K562 (cell line): ENCODE measurements around the gene PAN2. TPM values are rescaled to one million over a fixed set of nuclear protein-coding genes. Genes with fewer than 3 reads are reported as not detected.
A peak's percentile ranks its signal among the peaks of the same experiment; 100 is the strongest.

ENCODE experiments used
- DIDO1 ChIP-seq: fragments of 450-650 bp; IDR thresholded peaks from 2 replicates; pipeline ENCODE4 v1.6.1; 2016; ENCODE audit warnings: low read depth, missing biosample characterization, missing genetic modification characterization
- FOXJ2 ChIP-seq: fragments of 200-800 bp; sonication (Bioruptor generic); IDR thresholded peaks from 2 replicates; pipeline ENCODE4 v1.6.1; 2016; ENCODE audit warnings: missing genetic modification characterization, missing compliant biosample characterization
- MTA1 ChIP-seq: fragments of 450-650 bp; IDR thresholded peaks from 2 replicates; pipeline ENCODE4 v1.6.1; 2017; ENCODE audit warnings: borderline replicate concordance
- RBM22 ChIP-seq: fragments of 200-400 bp; formaldehyde crosslinking; IDR thresholded peaks from 2 replicates; pipeline ENCODE4 v1.6.1; 2018; ENCODE audit warnings: low read length, low read depth; ENCODE audit not compliant: poor library complexity, severe bottlenecking
- ZNF212 ChIP-seq: fragments of 450-650 bp; formaldehyde crosslinking; IDR thresholded peaks from 2 replicates; pipeline ENCODE4 v1.4.0; 2020; ENCODE audit warnings: mild to moderate bottlenecking
- ZNF551 ChIP-seq: fragments of 250-450 bp; sonication (Bioruptor Pico); IDR thresholded peaks from 2 replicates; pipeline ENCODE4 v1.5.0; 2021; ENCODE audit warnings: mild to moderate bottlenecking, moderate library complexity
- ZNF639 ChIP-seq, 2 experiments: fragments of 200-800 bp in 1 of 2; sonication (Bioruptor generic) in 1 of 2; sonication (generic) in 1 of 2; formaldehyde crosslinking in 1 of 2; IDR thresholded peaks in 1 of 2; conservative IDR thresholded peaks in 1 of 2; 2 replicates each; pipeline versions ENCODE4 v1.5.0 to v1.6.1; 2016 to 2020; ENCODE audit warnings: missing compliant biosample characterization in 1 of 2, missing genetic modification characterization in 1 of 2, missing genetic modification reagents in 1 of 2
- ZNF75A ChIP-seq: fragments of 450-650 bp; formaldehyde crosslinking; IDR thresholded peaks from 2 replicates; pipeline ENCODE4 v1.4.0; 2020; ENCODE audit warnings: mild to moderate bottlenecking
- polyA plus RNA-seq, 8 experiments: library from polyadenylated mRNA; depleted of rRNA in 4 of 8; stranded (reverse) in 5 of 8; unstranded in 3 of 8; fragments of >200 nt; fragmentation: Nextera tagmentation in 2 of 8; fragmentation: Illumina TruSeq in 1 of 8; extraction: Ambion mirVana in 2 of 8; extraction: Trizol in 1 of 8; gene quantifications; 2 replicates each; pipeline versions ENCODE4 v1.2.1 to v1.2.3, GENCODE V29; 2011 to 2014; ENCODE audit warnings: inconsistent platforms in 1 of 8, missing spikeins in 1 of 8
- total RNA-seq, 7 experiments: library from RNA; depleted of rRNA in 6 of 7; stranded (reverse); fragments of >200 nt in 6 of 7; fragmentation: Illumina TruSeq in 2 of 7; extraction: Trizol in 2 of 7; gene quantifications; 2 replicates each; pipeline versions ENCODE4 v1.2.1 to v1.2.3, GENCODE V29; 2011 to 2021; ENCODE audit warnings: low replicate concordance in 1 of 7
- TF ChIP-seq, protein P1 (sequence below), 3 experiments: fragments of 200-800 bp in 1 of 3; fragments of 250-450 bp in 1 of 3; fragments of 450-650 bp in 1 of 3; sonication (Bioruptor Pico) in 1 of 3; sonication (Bioruptor generic) in 1 of 3; formaldehyde crosslinking in 1 of 3; IDR thresholded peaks; 2 replicates each; pipeline versions ENCODE4 v1.6.1 to v1.8.0; 2016 to 2022; ENCODE audit warnings: mild to moderate bottlenecking in 2 of 3, missing genetic modification characterization in 2 of 3, missing compliant biosample characterization in 1 of 3, moderate library complexity in 1 of 3
- TF ChIP-seq, protein P2 (sequence below): fragments of 450-650 bp; IDR thresholded peaks from 2 replicates; pipeline ENCODE4 v1.6.1; 2016; ENCODE audit warnings: antibody characterized with exemption

Gene PAN2
- total and polyA plus RNA-seq, 9 of the 15 experiments (the other 6 are each of a cell fraction or from before 2014, with no cell fraction given), result 15.0 to 66.1 (median 25.9) TPM

DNA sequence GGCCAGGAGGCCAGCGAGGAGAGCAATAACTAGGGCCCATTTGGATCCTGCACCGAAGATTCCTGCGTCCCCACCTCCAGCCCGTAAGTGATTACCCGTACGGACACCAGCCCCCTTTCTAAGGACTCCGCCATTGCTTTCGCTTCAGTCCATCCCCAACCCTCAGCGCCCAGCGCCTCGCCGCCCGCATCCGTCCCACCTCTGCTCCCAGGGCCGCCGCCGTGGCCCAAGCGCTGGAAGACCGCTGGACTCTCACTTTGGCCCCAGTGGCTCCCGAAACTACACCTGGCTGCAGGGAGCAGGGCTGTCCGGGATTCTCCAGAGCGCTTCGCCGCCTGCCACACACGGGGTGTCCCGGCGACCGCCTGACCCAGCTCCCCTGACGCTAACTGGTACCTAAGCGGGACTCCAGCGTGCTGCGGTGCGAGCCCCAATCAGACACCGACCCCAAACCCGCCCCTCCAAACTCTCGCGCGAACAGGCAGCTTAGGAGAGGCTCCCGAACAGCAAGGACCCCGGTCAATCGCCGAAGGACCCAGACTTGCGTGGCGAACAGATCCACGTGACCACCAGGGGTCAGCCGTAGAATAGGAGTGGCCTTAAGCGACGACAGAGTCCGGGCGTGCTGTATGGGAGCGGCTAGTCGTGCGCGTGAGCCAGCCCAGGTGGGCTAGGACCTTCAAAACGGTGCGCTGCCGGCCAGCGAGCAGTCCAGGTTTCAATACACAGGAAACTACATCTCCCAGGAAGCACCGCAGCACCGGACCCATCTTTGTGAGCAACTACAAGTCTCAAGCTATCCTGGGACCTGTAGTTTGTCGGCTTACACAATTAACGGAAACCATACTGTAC, 18.0 kb downstream of the PAN2 start, which contains the start of gene CNPY2 (continued):
- TF ChIP-seq, protein P1, sequence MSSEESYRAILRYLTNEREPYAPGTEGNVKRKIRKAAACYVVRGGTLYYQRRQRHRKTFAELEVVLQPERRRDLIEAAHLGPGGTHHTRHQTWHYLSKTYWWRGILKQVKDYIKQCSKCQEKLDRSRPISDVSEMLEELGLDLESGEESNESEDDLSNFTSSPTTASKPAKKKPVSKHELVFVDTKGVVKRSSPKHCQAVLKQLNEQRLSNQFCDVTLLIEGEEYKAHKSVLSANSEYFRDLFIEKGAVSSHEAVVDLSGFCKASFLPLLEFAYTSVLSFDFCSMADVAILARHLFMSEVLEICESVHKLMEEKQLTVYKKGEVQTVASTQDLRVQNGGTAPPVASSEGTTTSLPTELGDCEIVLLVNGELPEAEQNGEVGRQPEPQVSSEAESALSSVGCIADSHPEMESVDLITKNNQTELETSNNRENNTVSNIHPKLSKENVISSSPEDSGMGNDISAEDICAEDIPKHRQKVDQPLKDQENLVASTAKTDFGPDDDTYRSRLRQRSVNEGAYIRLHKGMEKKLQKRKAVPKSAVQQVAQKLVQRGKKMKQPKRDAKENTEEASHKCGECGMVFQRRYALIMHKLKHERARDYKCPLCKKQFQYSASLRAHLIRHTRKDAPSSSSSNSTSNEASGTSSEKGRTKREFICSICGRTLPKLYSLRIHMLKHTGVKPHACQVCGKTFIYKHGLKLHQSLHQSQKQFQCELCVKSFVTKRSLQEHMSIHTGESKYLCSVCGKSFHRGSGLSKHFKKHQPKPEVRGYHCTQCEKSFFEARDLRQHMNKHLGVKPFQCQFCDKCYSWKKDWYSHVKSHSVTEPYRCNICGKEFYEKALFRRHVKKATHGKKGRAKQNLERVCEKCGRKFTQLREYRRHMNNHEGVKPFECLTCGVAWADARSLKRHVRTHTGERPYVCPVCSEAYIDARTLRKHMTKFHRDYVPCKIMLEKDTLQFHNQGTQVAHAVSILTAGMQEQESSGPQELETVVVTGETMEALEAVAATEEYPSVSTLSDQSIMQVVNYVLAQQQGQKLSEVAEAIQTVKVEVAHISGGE (CRISPR knock-in tag; IDR thresholded peaks at IDR 0.05), result peak in 1 of 3 experiments; percentile 89; a peak in 2 of 6 replicates
- TF ChIP-seq FOXJ2 (tag) (0 out of 2 replicates have a peak, but pooled peaks have one; percentile 16), ZNF212 (CRISPR knock-in tag) (no peak), ZNF551 (CRISPR knock-in tag) (no peak), RBM22 (peak; percentile 77), ZNF639 (CRISPR knock-in tag; conservative IDR thresholded peaks at IDR 0.05 in 1 of 2, IDR thresholded peaks at IDR 0.05 in 1 of 2) (peak in 1 of 2 experiments; percentile 66; a peak in 1 of 4 replicates), DIDO1 (tag) (no peak), ZNF75A (no peak), MTA1 (no peak)
- TF ChIP-seq, protein P2, sequence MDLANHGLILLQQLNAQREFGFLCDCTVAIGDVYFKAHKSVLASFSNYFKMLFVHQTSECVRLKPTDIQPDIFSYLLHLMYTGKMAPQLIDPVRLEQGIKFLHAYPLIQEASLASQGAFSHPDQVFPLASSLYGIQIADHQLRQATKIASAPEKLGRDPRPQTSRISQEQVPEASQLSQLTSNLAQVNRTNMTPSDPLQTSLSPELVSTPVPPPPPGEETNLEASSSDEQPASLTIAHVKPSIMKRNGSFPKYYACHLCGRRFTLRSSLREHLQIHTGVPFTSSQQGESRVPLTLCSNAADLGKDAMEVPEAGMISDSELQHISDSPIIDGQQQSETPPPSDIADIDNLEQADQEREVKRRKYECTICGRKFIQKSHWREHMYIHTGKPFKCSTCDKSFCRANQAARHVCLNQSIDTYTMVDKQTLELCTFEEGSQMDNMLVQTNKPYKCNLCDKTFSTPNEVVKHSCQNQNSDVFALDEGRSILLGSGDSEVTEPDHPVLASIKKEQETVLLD, result 0 out of 2 replicates have a peak, but pooled peaks have one; percentile 19
